GM19467 (cell line): ENCODE measurements around the gene TMEM151B.

Experiments used
- ATAC-seq: cut with Tn5 transposase; IDR thresholded peaks from one replicate; pipeline ENCODE4 v1.9.1; 2021; ENCODE audit warnings: mild to moderate bottlenecking, moderate library complexity; ENCODE audit not compliant: unreplicated experiment

Gene TMEM151B

DNA sequence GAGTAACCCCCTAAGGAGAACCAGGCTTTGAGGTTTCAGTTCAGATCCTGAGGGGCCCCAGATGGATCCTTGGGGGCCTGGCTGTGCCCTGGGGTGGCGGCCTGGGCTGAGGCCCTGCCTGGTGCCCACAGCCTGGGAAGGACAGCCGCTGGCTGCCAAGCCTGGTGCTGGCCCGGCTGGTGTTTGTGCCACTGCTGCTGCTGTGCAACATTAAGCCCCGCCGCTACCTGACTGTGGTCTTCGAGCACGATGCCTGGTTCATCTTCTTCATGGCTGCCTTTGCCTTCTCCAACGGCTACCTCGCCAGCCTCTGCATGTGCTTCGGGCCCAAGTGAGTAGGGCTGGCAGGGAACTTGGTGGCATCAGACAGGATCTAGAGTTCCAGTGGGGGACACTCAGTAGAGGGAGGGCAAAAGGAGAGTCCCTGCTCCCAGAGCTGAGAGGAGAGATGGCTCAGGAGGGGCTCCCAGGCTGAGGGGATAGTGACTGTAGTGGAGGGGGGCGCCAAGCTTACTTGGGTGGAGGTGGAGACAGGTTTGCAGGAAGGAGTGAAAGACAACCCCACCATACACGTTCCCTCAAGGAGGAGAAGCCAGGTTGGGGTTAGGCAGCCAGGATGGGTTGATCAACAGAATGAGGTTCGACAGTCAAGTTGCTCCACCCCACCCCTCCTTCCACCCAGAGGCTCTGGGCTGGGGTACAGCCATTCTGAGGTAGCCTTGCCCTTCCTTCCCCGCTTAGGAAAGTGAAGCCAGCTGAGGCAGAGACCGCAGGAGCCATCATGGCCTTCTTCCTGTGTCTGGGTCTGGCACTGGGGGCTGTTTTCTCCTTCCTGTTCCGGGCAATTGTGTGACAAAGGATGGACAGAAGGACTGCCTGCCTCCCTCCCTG lies 37.3 kb upstream of the TMEM151B start:
- ATAC-seq: no peak

DNA sequence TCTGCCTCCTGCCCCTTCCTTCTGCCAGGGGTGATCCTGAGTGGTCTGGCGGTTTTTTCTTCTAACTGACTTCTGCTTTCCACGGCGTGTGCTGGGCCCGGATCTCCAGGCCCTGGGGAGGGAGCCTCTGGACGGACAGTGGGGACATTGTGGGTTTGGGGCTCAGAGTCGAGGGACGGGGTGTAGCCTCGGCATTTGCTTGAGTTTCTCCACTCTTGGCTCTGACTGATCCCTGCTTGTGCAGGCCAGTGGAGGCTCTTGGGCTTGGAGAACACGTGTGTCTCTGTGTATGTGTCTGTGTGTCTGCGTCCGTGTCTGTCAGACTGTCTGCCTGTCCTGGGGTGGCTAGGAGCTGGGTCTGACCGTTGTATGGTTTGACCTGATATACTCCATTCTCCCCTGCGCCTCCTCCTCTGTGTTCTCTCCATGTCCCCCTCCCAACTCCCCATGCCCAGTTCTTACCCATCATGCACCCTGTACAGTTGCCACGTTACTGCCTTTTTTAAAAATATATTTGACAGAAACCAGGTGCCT lies 36.6 kb upstream of the TMEM151B start:
- ATAC-seq: no peak

DNA sequence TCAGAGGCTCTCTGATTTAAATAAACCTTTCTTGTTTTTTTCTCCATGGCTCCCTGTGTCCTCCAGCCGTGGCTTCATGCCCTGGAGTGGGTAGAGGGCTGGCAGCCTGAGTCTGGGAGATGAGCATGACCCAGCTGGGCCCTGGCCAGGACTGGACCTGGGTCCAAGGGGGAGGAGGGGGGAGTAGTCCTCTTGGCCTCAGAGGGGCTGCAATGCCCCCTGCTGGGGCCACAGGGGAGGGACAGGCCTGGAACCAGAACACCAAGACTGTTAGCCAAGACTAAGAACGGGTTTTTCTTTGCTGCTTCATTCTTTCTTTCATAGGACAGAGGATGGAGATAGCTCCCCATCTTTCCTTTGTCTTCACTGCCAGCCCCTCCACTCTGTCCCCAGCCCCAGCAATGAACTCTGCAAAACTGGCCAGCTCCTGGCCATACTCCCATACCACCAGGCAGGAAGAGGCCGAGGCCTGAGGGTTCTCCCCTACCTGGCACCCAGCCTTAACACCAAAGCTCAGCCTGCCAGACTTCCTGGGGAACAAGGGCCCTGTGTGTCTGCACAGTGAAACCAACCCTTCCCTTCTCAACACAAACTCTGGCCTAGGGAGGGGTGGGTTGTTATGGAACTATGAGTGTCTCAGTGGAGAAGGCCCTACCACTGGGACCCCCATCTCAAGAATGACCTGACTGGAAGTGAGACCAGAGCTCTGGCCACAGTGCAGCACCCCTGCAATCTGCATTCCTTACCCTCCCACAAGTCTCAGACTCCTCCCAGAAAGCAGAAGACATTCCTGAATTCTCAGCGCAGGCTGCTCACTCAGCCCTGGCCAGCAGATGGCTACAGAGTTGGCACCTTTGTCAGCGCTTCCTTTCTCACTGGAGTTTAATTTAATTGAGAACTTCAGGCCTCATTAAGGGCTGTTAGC lies 35.9 kb upstream of the TMEM151B start:
- ATAC-seq: no peak

DNA sequence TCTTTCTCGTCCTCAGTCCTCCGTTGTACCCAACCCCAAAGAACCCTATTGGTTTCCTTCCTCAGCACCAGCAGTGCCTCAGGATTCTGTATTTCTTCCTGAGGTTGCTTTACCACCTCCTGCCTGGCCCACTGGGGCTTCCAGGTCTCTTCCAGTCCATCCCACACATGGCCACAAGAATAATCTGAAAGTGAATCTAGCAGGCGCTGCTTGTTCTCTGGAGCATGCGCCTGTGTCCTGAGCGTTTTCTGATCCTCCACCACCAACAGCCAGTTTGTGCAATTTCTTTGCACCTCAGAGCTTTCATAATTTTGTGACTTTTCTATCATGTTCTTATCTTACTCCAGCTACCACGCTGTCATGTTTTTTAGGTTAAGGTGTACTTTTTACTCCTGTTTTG lies 35.0 kb upstream of the TMEM151B start:
- no peak for ATAC-seq

DNA sequence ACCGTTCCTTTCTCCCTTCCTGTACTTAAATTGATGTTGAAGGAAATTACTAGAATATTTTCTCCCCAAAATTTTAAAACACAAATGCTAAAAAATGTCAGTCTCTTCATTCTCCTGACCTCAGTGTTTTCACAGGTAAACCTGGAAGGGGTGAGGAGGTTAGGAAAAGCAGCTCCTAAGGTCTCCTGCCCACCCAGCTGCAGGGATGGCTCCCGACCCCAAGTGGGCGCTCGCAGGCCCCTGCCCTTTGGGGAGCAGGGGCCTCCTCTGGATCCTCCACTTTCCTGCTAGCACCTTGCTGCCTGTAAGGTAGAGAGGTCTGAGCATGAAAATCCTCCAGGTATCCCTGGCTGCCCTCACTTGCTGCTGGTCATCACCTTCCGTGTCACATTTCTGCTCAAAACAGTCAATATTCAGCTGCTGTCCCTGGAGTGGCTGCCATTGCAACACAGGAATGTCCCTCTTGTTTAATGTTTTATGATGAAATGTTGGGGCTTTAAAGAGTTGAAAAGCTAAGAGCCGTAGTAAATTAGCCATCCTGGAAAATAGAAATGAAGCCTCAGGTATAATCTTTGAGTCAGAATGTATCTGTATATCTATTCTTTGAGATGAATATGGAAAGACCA lies 34.2 kb upstream of the TMEM151B start:
- ATAC-seq: no peak

DNA sequence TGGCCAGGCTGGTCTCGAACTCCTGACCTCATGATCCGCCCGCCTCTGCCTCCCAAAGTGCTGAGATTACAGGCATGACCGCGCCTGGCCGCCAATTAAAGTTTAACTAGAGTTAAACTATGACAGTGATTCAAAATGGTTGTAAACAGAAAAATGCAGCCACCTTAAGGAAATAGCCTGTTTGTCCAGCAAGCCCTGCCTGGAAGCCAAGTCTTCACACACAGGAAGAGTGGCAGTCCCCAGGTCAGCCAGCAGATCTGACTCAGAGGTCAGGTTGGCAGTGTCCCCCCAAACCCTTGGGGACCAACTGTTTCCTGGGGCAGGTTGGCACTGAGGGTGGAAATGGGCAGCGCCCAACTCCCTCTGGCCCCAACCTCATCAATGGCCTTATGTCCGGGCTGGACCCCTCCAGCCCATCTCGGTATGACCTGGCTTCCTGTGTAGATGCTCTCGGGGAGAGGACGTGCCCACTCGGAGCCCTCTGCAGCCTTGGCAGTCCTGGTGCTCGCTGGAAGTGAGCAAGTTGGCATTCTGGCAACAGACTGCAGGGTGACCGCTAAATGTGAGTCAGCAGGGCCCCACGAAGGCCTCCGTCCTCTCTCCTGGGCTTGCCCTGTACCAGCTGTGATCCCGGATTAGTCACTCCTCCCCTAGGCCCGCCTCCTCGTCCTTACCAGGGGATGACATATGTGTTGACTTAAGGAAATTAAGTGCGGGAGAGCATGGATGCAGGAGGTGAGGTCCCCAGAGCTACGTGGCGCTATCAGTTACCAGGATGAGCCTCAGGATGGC lies 33.0 kb upstream of the TMEM151B start:
- peak; percentile 54 for ATAC-seq

DNA sequence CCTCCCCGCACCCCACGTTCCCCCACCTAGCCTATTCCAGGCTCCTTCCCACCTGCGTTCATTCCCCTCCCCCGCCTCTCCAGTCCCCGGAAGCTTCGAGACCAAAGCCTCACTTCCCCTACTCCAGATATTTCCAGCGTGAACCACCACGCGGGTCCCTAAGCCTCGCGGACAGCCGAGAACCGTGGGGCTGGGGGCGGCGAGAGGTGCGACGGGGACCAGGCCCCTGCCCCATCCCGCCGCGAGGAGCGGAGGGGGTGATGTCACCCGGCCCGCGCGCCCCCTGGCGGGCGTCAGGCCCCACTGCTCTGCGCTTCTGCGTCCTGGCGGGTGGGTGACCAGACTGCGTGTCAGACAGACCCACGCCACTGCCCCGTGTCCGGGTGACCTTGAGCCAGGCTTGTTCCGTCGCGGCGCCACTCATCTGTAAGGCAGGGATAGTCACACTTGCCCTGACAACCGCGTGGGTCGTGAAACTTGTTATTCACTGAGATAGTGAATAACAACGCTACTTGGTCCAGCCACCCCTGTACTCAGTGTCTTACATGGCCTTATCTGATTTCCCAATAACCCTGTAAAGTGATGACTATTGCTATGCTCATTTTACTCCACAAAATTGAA lies 32.3 kb upstream of the TMEM151B start:
- peak; percentile 68 for ATAC-seq

DNA sequence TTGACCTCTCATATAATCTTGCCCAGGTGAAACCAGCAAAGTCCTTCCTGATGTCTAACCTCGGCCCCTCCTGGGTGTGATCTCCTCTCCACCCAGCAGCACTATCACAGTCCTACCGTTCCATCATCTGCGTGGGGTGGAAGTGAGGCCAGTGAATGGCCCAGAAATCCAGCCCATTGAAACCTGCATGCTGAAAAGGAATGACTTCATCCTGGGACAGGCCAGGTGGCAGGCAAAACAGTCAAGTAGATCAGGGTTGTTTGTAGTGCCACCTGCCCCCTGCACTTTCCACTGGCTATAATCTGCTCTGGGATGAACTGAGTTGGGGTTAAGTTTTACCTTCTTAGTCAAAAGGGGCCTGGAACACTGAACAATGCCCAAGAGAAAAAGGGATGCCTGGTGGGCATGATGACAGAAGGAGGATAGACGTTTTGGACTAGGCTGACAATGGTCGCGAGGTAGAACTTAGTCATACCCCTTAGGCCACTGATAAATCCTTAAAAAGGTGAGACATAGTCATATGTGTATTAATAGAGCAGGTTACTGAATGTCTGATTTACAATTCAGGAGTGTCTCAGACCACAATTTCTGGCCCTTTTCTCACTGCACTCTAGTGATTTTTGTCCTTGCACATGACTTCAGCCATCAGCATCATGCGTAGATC lies 31.4 kb upstream of the TMEM151B start:
- ATAC-seq: no peak

DNA sequence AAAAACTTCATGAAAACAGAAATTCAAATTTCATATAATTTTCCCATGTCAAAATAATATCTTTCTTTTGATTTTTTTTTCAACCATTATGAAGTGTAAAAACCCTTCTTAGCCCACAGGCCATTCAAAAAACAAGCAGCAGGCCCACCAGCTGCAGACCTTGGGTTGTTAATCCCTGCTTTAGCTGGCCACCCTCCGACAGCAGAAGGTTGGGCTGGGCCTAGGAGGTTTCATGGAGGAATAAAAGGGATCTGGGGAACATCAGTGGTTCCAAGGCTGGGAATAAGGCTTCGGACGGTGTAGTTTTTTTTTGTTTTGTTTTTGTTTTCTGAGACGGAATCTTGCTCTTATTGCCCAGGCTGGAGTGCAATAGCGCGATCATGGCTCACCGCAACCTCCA lies 26.9 kb upstream of the TMEM151B start:
- ATAC-seq: no peak

DNA sequence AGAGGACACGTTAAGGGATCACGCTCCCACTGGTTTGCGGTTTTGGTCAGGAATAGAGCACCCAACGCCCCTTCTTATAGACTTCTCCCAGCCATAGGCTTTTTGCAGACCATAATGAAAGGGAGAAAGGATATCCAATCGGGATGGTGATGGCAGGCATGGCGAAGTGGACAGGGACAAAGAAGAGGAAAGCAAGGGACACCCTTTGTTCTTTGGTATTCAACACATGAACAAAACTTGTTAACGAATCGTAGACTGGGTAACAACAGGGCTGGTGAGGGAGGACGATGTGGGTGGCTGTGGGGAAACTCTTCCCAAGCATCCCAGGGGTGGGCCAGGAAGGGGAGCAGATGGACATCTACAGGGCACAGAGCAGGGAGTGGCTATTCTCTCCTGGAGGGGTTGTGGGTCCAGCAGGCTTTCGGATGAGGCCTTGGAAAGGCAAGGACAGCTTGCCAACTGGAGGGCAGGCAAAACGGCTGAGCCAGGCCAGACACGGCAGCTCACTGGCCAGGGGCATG lies 24.8 kb upstream of the TMEM151B start:
- no peak for ATAC-seq

DNA sequence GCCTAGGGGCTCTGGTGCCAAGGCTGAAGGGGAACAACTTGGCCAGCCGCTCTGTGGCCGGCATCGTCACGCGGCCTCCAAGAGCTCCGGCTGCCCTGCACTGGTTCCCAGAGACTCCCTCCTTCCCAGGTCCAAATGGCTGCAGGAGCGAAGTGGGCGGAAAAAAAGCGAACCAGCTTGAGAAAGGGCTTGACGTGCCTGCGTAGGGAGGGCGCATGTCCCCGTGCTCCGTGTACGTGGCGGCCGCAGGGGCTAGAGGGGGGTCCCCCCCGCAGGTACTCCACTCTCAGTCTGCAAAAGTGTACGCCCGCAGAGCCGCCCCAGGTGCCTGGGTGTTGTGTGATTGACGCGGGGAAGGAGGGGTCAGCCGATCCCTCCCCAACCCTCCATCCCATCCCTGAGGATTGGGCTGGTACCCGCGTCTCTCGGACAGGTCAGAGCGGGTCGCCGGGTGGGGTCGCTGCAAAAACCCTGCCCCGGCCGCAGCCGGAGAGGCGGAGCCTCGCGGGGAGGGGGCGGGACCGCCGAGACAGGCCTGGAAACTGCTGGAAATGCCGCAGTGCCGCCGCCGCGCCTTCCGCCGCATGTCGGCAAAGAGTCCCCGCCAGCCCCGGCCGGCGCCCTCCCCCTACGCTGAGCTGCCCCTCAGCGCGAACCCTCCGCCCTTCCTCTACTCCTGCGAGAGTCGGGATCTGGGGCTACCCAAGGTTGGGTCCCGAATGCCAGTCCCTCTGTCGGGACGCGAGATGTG lies 24.2 kb upstream of the TMEM151B start:
- peak; percentile 40 for ATAC-seq

DNA sequence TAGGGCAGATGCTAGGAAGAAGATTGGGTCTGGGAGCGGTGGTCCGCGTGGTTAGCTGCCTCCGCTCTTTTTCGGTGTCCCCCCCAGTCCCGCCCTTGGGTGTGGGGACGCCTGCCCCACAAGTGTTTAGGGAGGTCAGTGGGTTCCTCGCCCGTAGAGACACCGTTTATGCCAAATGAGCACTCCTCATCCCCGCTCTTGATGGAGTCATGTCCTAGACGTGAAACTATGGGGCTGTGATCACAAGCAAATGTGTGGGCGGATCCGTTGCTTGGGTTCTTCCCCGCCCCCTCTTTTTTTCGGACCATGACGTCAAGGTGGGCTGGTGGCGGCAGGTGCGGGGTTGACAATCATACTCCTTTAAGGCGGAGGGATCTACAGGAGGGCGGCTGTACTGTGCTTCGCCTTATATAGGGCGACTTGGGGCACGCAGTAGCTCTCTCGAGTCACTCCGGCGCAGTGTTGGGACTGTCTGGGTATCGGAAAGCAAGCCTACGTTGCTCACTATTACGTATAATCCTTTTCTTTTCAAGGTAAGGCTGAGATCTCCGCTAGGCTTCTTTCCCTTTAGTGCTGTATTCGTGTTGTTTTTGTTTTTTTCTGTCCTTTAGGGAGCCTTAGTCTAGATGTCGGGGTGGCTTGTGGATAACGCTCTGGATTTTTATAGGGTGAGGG lies 23.4 kb upstream of the TMEM151B start, which contains the start of gene HSP90AB1:
HSP90AB1 (plus strand) TSS at position 439 of the 675 bp plus-strand sequence. CDS start 1,529 bp downstream, outside the sequence.
- peak; percentile 62 for ATAC-seq

DNA sequence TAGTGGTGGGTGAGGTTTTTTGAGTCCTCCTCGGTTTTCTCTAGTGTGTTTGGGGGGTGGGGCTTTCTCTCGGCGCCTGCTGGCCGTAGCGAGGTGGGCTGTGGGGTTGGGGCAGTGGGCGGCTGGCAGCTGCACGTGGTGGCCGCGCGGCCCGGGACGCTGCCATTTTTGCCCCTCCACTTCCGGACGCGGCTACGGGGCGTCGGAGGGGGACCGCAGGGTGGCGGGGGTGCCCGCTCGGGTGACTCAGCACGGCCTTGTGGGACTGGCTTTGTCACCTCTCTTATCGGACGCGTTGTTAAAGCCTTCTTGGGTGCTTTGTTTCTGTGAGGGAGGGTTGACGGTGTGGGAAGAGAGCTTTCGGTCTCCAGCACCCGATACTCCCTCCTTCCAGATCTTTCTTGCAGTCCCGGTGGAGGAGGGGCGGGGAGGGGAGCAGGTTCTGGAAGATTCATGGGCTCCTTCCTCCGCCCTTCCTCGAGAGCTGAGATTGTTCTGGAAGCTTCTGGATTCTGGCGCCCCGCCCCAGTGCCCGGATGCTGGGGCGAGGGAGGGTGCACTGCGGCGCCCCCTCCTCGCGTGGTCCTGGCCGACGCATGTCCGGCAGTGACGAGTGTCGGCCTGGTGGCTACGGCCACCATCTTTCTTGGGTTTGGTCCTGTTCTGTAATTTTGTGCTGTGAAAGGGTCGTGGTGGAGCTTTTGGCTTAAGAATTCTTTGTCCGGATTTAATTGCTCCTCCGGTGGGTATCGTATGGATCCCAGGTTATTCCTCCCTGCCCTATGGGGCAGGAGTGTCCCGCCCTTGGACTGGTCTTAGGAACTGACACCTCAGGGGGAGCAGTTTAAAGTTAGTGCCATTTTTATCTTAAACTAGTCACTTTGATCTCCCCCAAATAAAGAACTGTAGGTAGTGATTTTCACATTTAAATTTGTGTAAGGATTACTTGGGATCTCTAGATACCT lies 22.6 kb upstream of the TMEM151B start:
- ATAC-seq: peak; percentile 22

DNA sequence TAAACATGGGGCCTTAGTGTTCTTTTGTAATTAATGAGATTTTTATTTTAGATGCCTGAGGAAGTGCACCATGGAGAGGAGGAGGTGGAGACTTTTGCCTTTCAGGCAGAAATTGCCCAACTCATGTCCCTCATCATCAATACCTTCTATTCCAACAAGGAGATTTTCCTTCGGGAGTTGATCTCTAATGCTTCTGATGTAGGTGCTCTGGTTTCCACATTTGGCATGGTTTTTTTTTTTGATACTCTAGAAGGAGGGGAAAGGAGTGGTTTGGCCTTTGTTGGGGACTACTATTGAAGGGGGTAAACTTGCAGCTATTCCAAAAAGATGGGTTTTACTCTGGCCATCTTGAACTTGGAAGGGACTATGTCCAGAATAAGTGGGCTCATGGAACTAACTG lies 21.7 kb upstream of the TMEM151B start:
- ATAC-seq: no peak

DNA sequence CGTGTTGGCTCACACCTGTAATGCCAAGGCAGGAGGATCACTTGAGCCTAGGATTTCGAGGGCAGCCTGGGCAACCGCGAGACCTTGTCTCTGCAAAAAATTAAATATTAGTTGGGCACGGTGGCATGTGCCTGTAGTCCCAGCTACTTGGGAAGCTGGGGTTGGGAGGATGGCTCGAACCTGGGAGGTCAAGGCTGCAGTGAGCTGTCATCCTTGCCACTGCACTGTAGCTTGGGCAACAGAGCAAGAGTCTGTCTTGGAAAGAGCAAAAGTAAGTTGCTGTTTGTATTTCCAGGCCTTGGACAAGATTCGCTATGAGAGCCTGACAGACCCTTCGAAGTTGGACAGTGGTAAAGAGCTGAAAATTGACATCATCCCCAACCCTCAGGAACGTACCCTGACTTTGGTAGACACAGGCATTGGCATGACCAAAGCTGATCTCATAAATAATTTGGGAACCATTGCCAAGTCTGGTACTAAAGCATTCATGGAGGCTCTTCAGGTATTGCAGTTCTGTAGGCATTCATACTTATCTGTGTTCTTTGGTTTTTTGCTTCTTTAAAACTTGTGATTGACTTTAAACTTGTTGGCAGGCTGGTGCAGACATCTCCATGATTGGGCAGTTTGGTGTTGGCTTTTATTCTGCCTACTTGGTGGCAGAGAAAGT lies 21.0 kb upstream of the TMEM151B start:
- ATAC-seq: no peak
